NCI-H146 treated with DMSO at 0.1 percent for 48 hours (cell line): ENCODE measurements around the gene CPT2.

Experiments
- DNase-seq: peaks from one replicate; lab custom pipeline; 2025; ENCODE audit not compliant: unreplicated experiment; lab: John Stamatoyannopoulos, UW

The CPT2 gene

DNA sequence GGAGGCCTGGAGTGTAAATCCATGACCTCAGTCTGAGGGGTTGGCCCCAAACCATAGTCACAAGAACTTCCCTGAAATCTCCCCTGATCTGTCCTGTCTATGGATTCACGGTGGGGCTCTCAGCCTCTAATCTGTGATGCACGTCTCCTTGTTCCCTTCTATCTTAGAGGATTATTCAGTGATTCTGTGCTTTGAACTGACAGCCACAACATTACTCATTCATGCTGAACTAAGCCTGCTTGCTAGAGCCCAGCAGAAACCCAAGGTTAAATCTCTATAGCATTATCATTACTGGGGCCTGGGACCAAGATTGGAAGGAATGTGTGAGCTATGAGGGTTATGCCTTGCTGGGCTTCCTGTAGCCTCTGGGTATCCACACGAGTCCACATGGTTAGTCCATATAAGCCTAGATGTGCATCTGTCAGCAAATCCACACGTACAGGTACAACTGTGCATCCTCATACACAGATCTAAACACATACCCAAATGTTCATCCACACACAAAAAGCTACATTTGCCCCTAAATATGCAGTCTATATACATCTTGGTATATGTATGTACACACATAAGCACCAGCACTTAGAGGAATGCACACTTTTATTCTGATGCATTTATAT lies 64.1 kb downstream of the CPT2 start:
- no peak for DNase-seq

- DNase-seq, result no peak
Measured at GRCh38 chr1:53262000-53262399, 65.4 kb downstream of the CPT2 start.
